Measurements from ENCODE around the gene PACRG. TPM values are rescaled to one million over a fixed set of nuclear protein-coding genes. Genes with fewer than 3 reads are reported as not detected.

The PACRG gene
- total and polyA plus RNA-seq, 2 donors (not counting 3 experiments of a cell fraction or from before 2014, with no cell fraction given) = 0.08 TPM; not detected in 1

DNA sequence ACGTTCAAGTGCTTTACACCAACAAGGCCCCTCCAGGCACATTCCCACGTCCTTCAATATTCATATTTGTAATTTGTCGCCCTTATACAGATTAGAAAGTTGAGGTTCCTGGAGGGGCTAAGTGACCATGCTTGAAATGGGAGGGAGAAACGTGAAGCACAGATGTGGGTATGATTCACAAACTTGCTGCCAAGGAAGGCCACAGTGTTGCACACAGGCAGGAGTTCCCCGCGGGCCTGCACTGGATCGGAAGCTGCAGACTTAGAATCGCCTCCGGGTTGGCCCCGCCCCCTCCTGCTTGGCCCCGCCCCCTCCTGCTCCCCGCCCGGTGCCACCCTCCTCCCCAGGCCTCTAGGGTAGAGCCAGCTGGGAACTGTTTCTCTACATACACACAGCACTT is 628.5 kb downstream of the PACRG start:
- FAIRE-seq (peak; percentile 73), DNase-seq (ENCODE audit: low read depth, low spot score) (peak; percentile 79)
- ChIA-PET CTCF (interaction anchor here (1.0 to 3.4 kb wide), 3 partner anchors 21 to 60 kb away, joined by 3 to 31 read pairs (median 22); partner anchors contain the start of gene QKI), POLR2A (interaction anchor here (0.6 to 1.1 kb wide), 4 partner anchors 17 to 60 kb away, joined by 3 to 4 read pairs (median 3); no protein-coding TSS in a partner anchor)
- H3K9me3 ChIP-seq (replicated peaks; ENCODE audit: control insufficient read depth, insufficient read depth, low read length) = no peaks in the 10 kb centered on the region
- no peaks in the 10 kb centered on the region for H3K36me3 ChIP-seq (ENCODE audit: control insufficient read depth in 2 of 2, extremely low read depth in 1 of 2, insufficient read depth in 2 of 2, low read length in 2 of 2)
- dilution Hi-C loops (cut with MboI; ENCODE audit: extremely low pct_ligation_motif_present, low sequenced_read_pairs) = no loop called here
- peak overlapping the region; percentile 22 for H2AFZ ChIP-seq (ENCODE audit: low read depth, low read length)
- peak overlapping the region; percentile 97 for H3K27ac ChIP-seq (ENCODE audit: insufficient read depth, low read depth, low read length)
- H3K4me1 ChIP-seq (ENCODE audit: control insufficient read depth, extremely low read depth, insufficient read depth, low read length) = peaks cover 36% of the 10 kb centered on the region
- H4K20me1 ChIP-seq (replicated peaks; ENCODE audit: control insufficient read depth, extremely low read depth, insufficient read depth, low read length) = no peaks in the 10 kb centered on the region
- H3K4me2 ChIP-seq (ENCODE audit: insufficient read depth, low read length) = peak overlapping the region; percentile 71
- no peaks in the 10 kb centered on the region for H3K79me2 ChIP-seq (ENCODE audit: control insufficient read depth, insufficient read depth, low read length)
- peak overlapping the region in 1 of 3 experiments; percentile 51 for H3K4me3 ChIP-seq (replicated peaks in 1 of 3; ENCODE audit: insufficient read depth in 1 of 3, low read depth in 1 of 3, low read length in 3 of 3)
- H3K9me1 ChIP-seq (replicated peaks; ENCODE audit: control insufficient read depth, extremely low read depth, insufficient read depth, low read length) = no peaks in the 10 kb centered on the region
- peak overlapping the region; percentile 89 for H3K9ac ChIP-seq (replicated peaks; ENCODE audit: extremely low read depth, insufficient read depth, low read length)
- no peaks in the 10 kb centered on the region for H3K27me3 ChIP-seq (ENCODE audit: control insufficient read depth in 2 of 2, insufficient read depth in 2 of 2, low read length in 2 of 2)
- no peak for TF ChIP-seq MYC (IDR thresholded peaks at IDR 0.05; ENCODE audit: low read depth, low read length)
- peak; percentile 36 for TF ChIP-seq POLR2A (IDR thresholded peaks at IDR 0.05; ENCODE audit: low read depth, low read length)
- TF ChIP-seq, protein P1, sequence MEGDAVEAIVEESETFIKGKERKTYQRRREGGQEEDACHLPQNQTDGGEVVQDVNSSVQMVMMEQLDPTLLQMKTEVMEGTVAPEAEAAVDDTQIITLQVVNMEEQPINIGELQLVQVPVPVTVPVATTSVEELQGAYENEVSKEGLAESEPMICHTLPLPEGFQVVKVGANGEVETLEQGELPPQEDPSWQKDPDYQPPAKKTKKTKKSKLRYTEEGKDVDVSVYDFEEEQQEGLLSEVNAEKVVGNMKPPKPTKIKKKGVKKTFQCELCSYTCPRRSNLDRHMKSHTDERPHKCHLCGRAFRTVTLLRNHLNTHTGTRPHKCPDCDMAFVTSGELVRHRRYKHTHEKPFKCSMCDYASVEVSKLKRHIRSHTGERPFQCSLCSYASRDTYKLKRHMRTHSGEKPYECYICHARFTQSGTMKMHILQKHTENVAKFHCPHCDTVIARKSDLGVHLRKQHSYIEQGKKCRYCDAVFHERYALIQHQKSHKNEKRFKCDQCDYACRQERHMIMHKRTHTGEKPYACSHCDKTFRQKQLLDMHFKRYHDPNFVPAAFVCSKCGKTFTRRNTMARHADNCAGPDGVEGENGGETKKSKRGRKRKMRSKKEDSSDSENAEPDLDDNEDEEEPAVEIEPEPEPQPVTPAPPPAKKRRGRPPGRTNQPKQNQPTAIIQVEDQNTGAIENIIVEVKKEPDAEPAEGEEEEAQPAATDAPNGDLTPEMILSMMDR (IDR thresholded peaks at IDR 0.05; ENCODE audit: extremely low read depth in 1 of 2, insufficient read depth in 1 of 2, low read depth in 1 of 2, low read length in 2 of 2) = no peak
- no peak for TF ChIP-seq EZH2 (IDR thresholded peaks at IDR 0.05; ENCODE audit: borderline replicate concordance, low read depth, low read length, severe bottlenecking)
- TF ChIP-seq JUN (IDR thresholded peaks at IDR 0.05; ENCODE audit: borderline replicate concordance, insufficient read depth, insufficient read length, low read depth) = peak; percentile 30
- TF ChIP-seq FOS (IDR thresholded peaks at IDR 0.05; ENCODE audit: borderline replicate concordance, insufficient read depth, low read length) = no peak
- TF ChIP-seq POLR2AphosphoS5 (IDR thresholded peaks at IDR 0.05; ENCODE audit: insufficient read depth, low read depth, low read length) = peak; percentile 46
- TF ChIP-seq GATA2 (IDR thresholded peaks at IDR 0.05; ENCODE audit: insufficient read depth, insufficient read length, low read depth, low read length) = no peak
- TF ChIP-seq, protein P2, sequence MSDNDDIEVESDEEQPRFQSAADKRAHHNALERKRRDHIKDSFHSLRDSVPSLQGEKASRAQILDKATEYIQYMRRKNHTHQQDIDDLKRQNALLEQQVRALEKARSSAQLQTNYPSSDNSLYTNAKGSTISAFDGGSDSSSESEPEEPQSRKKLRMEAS (IDR thresholded peaks at IDR 0.05; ENCODE audit: insufficient read depth, insufficient read length) = no peak
- BruUV-seq (replicated peaks) = no TSS peak
- intact Hi-C loops (cut with micrococcal nuclease) = loop anchor here (1.0 to 5.0 kb wide), 2 partner anchors 12 to 741 kb away; no protein-coding TSS in a partner anchor
